Measurements from ENCODE around the gene USP33. TPM values are rescaled to one million over a fixed set of nuclear protein-coding genes. Genes with fewer than 3 reads are reported as not detected.

USP33 gene
- total RNA-seq, 4 donors from 2014 or later = 45.3 to 108 (median 53.6) TPM

GRCh38 chr1:77744576-77744975 is 15.1 kb downstream of the USP33 start:
- Histone ChIP-seq H3K4me3 (no peak overlapping the region), H3K27me3 (no peaks in the 10 kb centered on the region), H3K9me3 (no peaks in the 10 kb centered on the region), H3K36me3 (peaks cover 15% of the 10 kb centered on the region), H3K27ac (no peak overlapping the region), H3K4me1 (peaks cover 5% of the 10 kb centered on the region)
- TF ChIP-seq EP300 (IDR thresholded peaks at IDR 0.05) (no peak), POLR2AphosphoS5 (IDR thresholded peaks at IDR 0.05) (no peak), POLR2A (IDR thresholded peaks at IDR 0.05) (no peak), CTCF (IDR thresholded peaks at IDR 0.05) (no peak)
- WGBS = 73% methylated on average over 7 of the region's 7 CpGs
- no peak for DNase-seq (ENCODE audit: low spot score in 2 of 2)

GRCh38 chr1:77742011-77742555 is 17.6 kb downstream of the USP33 start:
- TF ChIP-seq CTCF (IDR thresholded peaks at IDR 0.05) = no peak
- no peak for TF ChIP-seq POLR2AphosphoS5 (IDR thresholded peaks at IDR 0.05)
- TF ChIP-seq EP300 (IDR thresholded peaks at IDR 0.05) = no peak
- TF ChIP-seq POLR2A (IDR thresholded peaks at IDR 0.05) = no peak
- no peak for DNase-seq (ENCODE audit: low spot score in 2 of 2)
- Histone ChIP-seq H3K9me3 (no peaks in the 10 kb centered on the region), H3K27ac (no peak overlapping the region), H3K4me1 (no peaks in the 10 kb centered on the region), H3K27me3 (no peaks in the 10 kb centered on the region), H3K36me3 (peaks cover 36% of the 10 kb centered on the region), H3K4me3 (no peak overlapping the region)
- 94% methylated on average over 3 of the region's 3 CpGs for WGBS

GRCh38 chr1:77741316-77741715 is 18.3 kb downstream of the USP33 start:
- no peaks in the 10 kb centered on the region for H3K27me3 ChIP-seq
- DNase-seq (ENCODE audit: low spot score in 2 of 2) = no peak
- TF ChIP-seq POLR2A (IDR thresholded peaks at IDR 0.05) (no peak), EP300 (IDR thresholded peaks at IDR 0.05) (no peak), CTCF (IDR thresholded peaks at IDR 0.05) (no peak), POLR2AphosphoS5 (IDR thresholded peaks at IDR 0.05) (no peak)

GRCh38 chr1:77739235-77739634 is 20.4 kb downstream of the USP33 start:
- peaks cover 44% of the 10 kb centered on the region for H3K36me3 ChIP-seq
- no peaks in the 10 kb centered on the region for H3K27me3 ChIP-seq
- TF ChIP-seq CTCF (IDR thresholded peaks at IDR 0.05) (no peak), POLR2AphosphoS5 (IDR thresholded peaks at IDR 0.05) (no peak), POLR2A (IDR thresholded peaks at IDR 0.05) (no peak), EP300 (IDR thresholded peaks at IDR 0.05) (no peak)
- no peak overlapping the region for H3K27ac ChIP-seq
- H3K4me3 ChIP-seq = no peak overlapping the region
- no peaks in the 10 kb centered on the region for H3K9me3 ChIP-seq
- no peak for DNase-seq (ENCODE audit: low spot score in 2 of 2)
- no peaks in the 10 kb centered on the region for H3K4me1 ChIP-seq
- 86% methylated on average over 1 of the region's 1 CpG for WGBS

More at GRCh38 chr1:77741316-77741715, 18.3 kb downstream of the USP33 start:
- Histone ChIP-seq H3K4me3 (no peak overlapping the region), H3K4me1 (no peaks in the 10 kb centered on the region), H3K27ac (no peak overlapping the region), H3K36me3 (peaks cover 38% of the 10 kb centered on the region), H3K9me3 (no peaks in the 10 kb centered on the region)
- WGBS = 98% methylated on average over 1 of the region's 1 CpG

GRCh38 chr1:77732090-77732489 is 27.6 kb downstream of the USP33 start:
- Histone ChIP-seq H3K9me3 (no peaks in the 10 kb centered on the region), H3K4me1 (no peaks in the 10 kb centered on the region), H3K4me3 (no peak overlapping the region), H3K27ac (no peak overlapping the region), H3K27me3 (no peaks in the 10 kb centered on the region), H3K36me3 (peaks cover 54% of the 10 kb centered on the region)
- 100% methylated on average over 1 of the region's 1 CpG for WGBS
- DNase-seq (ENCODE audit: low spot score in 2 of 2) = no peak
- TF ChIP-seq POLR2A (IDR thresholded peaks at IDR 0.05) (no peak), EP300 (IDR thresholded peaks at IDR 0.05) (no peak), POLR2AphosphoS5 (IDR thresholded peaks at IDR 0.05) (no peak), CTCF (IDR thresholded peaks at IDR 0.05) (no peak)

All from suprapubic skin (tissue), 4 donors.